ENCODE results near the gene MSL3B.

MSL3B gene

GRCh38 chr2:233815861-233816260, 52.3 kb downstream of the MSL3B start:
- no peak for TF ChIP-seq CTCF (IDR thresholded peaks at IDR 0.05; ENCODE audit: insufficient read depth, low read depth, low read length, missing control alignments)
- H3K4me3 ChIP-seq (ENCODE audit: low read depth, low read length) = no peak overlapping the region
- DNase-seq (ENCODE audit: low read depth) = no peak
